Measurements from ENCODE around the gene TAPBPL.
A peak's percentile ranks its signal among the peaks of the same experiment; 100 is the strongest.

TAPBPL gene

GRCh38 chr12:6437586-6437985 lies 14.3 kb upstream of the TAPBPL start:
- DNase-seq (ENCODE audit: low spot score) = no peak

- DNase-seq (ENCODE audit: low spot score) = no peak
These were observed 13.5 kb upstream of the TAPBPL start for GRCh38 chr12:6438345-6438744.

GRCh38 chr12:6440391-6440790 lies 11.5 kb upstream of the TAPBPL start:
- DNase-seq (ENCODE audit: low spot score) = no peak

GRCh38 chr12:6442836-6443235 lies 9.0 kb upstream of the TAPBPL start:
- DNase-seq (ENCODE audit: low spot score) = no peak

GRCh38 chr12:6443361-6443983 lies 8.4 kb upstream of the TAPBPL start:
- no peak for DNase-seq (ENCODE audit: low spot score)

- DNase-seq (ENCODE audit: low spot score) = no peak
These were observed 7.8 kb upstream of the TAPBPL start for GRCh38 chr12:6444031-6444430.

GRCh38 chr12:6444704-6445688 lies 6.8 kb upstream of the TAPBPL start, which contains the start of gene CD27:
CD27 (plus strand) TSS chr12:6444955; CDS start chr12:6445096, 141 bp downstream.
- no peak for DNase-seq (ENCODE audit: low spot score)

GRCh38 chr12:6450091-6450868 lies 1.6 kb upstream of the TAPBPL start:
- no peak for DNase-seq (ENCODE audit: low spot score)

GRCh38 chr12:6450869-6451347 lies 934 bp upstream of the TAPBPL start:
- DNase-seq (ENCODE audit: low spot score) = peak; percentile 28

- DNase-seq (ENCODE audit: low spot score) = no peak
These were observed 552 bp downstream of the TAPBPL start for GRCh38 chr12:6452245-6452943.

- DNase-seq (ENCODE audit: low spot score) = no peak
These were observed 1.2 kb downstream of the TAPBPL start for GRCh38 chr12:6452944-6453630.

- no peak for DNase-seq (ENCODE audit: low spot score)
These were observed 5.5 kb downstream of the TAPBPL start for GRCh38 chr12:6457220-6457945.

- DNase-seq (ENCODE audit: low spot score) = no peak
These were observed 6.6 kb downstream of the TAPBPL start for GRCh38 chr12:6458281-6459003.

GRCh38 chr12:6459004-6459337 lies 7.1 kb downstream of the TAPBPL start:
- DNase-seq (ENCODE audit: low spot score) = no peak

- DNase-seq (ENCODE audit: low spot score) = no peak
These were observed 9.0 kb downstream of the TAPBPL start for GRCh38 chr12:6460751-6461371.

GRCh38 chr12:6461401-6462233 lies 9.8 kb downstream of the TAPBPL start:
- DNase-seq (ENCODE audit: low spot score) = no peak

GRCh38 chr12:6462234-6462995 lies 10.6 kb downstream of the TAPBPL start:
- DNase-seq (ENCODE audit: low spot score) = no peak

- no peak for DNase-seq (ENCODE audit: low spot score)
These were observed 11.4 kb downstream of the TAPBPL start for GRCh38 chr12:6463216-6463615.
